IMR-90 (cell line): ENCODE measurements around the gene TMEM97. TPM values are rescaled to one million over a fixed set of nuclear protein-coding genes. Genes with fewer than 3 reads are reported as not detected.

Source experiments
- RAD21 ChIP-seq: IDR thresholded peaks from 2 replicates; pipeline ENCODE4 v1.6.1; 2012; ENCODE audit warnings: low read length, improper control_type of control experiment
- polyA plus RNA-seq, 3 experiments: library from polyadenylated mRNA; depleted of rRNA; stranded (reverse); fragments of >200 nt; gene quantifications; 2 replicates each; pipeline ENCODE4 v1.2.3, GENCODE V29; 2012; ENCODE audit warnings: low replicate concordance in 1 of 3
- total RNA-seq: library from RNA; depleted of rRNA; stranded (reverse); fragments of >200 nt; gene quantifications from 2 replicates; pipeline ENCODE4 v1.2.3, GENCODE V29; 2012

The TMEM97 gene
- total and polyA plus RNA-seq, 2 of the 4 experiments (the other 2 are of a cell fraction): 12.3 to 21.3 TPM

GRCh38 chr17:28335201-28335958 lies 16.4 kb downstream of the TMEM97 start, which contains the start of the genes IFT20 and TNFAIP1 (continued):
- TF ChIP-seq RAD21: peak; percentile 4; the same call in 1 of the 2 replicates
